Measurements from ENCODE around the gene MBOAT1.
A peak's percentile ranks its signal among the peaks of the same experiment; 100 is the strongest.

MBOAT1 gene

GRCh38 chr6:20129290-20130088 is 82.8 kb downstream of the MBOAT1 start:
- no peak for DNase-seq

DNA sequence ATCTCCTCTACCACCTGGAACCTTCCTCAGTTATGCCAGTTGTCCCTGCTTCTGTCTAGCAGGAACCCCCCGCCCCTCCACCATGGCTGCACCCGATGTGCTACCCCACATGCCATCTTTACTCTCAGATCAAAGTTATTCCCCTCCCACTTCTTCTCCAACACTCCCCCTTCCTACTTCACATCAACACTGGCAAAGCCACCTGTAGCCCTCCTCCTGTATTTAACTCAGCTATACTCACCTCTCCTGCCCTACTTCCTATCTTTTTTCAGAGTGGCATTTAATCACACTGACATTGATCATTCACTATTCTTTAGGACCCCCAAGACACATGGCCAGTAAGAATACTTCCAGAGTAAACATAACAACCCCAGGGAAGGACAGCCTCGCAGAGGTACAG is 84.3 kb downstream of the MBOAT1 start:
- DNase-seq, result no peak

GRCh38 chr6:20126789-20127653 is 85.2 kb downstream of the MBOAT1 start:
- peak; percentile 38 for DNase-seq

GRCh38 chr6:20126102-20126752 is 86.0 kb downstream of the MBOAT1 start:
- no peak for DNase-seq

GRCh38 chr6:20124545-20124944 is 87.7 kb downstream of the MBOAT1 start:
- DNase-seq, result no peak

- DNase-seq, result peak; percentile 24
Measured at GRCh38 chr6:20119485-20119884, 92.8 kb downstream of the MBOAT1 start.

DNA sequence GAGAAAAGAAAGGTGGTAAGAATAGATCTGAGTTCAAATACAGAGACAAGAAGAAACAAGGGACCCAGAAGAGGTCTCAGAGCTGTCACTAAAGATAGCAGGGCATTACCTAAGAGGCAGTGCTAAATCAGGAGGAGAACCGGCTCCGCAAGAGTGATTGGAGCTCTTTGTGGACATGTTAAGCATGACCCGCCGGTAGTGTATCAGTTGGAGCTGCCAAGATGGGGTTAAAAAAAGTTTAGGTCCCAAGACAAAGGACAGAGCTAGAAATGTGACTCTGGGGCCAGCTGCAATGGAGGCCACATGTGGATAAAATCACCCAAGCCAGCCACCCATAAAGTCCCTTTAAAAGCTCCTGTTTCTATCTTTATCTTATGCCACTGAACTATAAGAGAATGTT is 93.4 kb downstream of the MBOAT1 start:
- no peak for DNase-seq

GRCh38 chr6:20117474-20117873 is 94.8 kb downstream of the MBOAT1 start:
- DNase-seq, result no peak

GRCh38 chr6:20116792-20117191 is 95.5 kb downstream of the MBOAT1 start:
- DNase-seq, result no peak

DNA sequence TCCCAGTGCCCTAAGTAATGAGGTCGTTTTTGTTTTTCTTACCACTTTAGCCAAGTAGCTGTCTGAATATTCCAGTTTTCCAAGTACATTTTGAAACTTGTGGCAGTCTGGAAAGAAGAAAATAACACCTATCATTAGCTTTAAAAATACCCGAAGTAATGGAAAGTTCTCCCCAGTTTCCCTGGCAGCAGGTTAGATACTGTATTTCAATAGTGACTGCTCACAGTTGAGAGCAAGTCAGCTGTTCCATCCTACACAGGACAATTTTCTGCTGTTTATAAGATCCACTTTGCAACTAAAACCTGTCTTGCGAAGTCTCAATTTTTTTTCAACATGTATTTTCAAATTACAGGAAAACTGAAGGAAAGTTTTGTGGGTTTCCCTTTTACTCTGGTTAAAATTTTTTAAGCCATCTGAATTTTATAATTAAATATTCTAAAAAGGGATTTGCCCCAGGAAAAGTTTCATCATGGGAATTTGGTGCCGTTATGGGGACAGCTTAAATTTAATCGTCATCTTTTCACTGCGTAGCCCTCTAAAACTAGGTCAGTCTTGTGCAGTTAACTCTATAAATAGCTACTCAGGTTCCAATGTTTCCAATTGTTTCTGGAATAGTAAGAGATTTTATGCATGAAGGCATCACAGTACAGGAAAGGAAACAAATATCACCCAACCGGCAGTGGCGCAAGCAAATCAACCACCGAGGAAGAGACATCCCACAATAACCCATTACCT is 96.9 kb downstream of the MBOAT1 start:
- no peak for DNase-seq

- no peak for DNase-seq
Measured at GRCh38 chr6:20113649-20114224, 98.5 kb downstream of the MBOAT1 start.

GRCh38 chr6:20112841-20113240 is 99.4 kb downstream of the MBOAT1 start:
- no peak for DNase-seq

DNA sequence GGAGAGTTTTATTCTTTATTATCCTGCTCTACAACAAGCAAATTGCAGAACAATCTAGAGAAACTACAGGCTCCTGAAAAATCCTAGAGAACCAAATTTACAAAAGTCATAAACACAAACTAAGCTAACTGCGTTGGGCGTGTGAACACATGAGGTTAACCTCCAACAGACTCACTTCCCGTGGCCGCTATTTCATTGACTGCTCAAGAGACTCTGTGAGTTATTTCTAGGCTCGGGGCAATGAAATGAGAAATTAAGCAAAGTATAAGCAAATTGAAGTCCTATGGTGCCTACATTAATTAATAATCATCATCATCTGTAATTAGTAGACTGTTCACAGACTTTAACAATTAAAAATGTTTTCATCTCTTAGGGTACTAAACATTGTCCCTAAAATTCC is 100.0 kb downstream of the MBOAT1 start:
- no peak for DNase-seq

DNA sequence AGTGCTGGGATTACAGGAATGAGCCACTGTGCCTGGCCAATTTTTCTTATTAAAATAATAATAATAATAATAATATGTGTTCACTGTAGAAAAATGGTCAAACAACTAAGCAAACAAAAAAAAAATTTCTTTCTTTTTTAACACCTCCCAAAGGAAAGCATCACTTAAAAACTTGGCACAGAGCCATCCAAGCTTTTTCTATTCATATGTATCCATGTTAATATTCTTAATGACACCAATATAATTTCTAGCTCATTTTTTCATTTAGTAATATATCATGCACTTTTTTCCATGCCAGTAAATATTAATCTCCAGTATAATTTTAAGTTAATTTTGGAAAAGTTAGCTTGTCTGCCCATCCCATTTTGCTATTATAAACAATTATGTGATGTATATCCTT is 101.8 kb downstream of the MBOAT1 start:
- no peak for DNase-seq

DNA sequence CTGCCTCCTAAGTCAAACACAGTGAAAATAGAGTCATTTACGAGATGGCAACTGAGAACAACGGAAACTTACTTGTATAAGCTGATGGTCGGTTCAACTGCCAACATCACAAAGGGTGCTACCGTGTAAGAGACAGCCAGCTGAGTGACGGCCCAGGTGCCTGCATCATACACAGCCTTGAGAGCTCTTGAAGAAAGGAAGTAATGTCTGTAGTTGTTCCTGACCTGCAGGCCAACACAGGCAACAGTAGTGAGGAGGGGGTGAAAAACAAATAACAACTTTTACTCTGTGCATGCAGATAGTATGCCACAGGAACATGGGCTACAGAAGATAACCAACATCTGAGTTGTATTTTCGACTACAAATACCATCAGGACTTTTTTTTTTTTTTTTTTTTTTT is 102.7 kb downstream of the MBOAT1 start:
- DNase-seq, result no peak

GRCh38 chr6:20105838-20106237 is 106.4 kb downstream of the MBOAT1 start:
- DNase-seq, result no peak

DNA sequence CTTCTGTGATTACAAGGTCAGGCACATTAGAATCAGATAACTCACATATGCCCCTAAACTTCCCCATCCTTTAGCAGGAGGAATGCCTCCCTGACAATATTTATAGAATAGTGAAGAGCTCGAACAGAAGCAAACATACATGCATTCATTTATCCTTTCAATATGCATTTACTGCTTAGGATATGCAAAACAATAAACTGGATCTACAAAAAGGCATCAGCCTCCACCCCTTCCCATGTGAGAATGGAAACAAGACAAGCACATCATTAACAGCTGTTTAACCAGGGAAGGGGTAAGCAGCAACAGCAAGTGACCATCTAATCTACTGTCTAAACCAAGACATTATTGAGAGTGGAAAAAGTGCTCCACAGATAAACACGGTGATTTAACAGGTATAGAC is 107.6 kb downstream of the MBOAT1 start:
- no peak for DNase-seq

DNA sequence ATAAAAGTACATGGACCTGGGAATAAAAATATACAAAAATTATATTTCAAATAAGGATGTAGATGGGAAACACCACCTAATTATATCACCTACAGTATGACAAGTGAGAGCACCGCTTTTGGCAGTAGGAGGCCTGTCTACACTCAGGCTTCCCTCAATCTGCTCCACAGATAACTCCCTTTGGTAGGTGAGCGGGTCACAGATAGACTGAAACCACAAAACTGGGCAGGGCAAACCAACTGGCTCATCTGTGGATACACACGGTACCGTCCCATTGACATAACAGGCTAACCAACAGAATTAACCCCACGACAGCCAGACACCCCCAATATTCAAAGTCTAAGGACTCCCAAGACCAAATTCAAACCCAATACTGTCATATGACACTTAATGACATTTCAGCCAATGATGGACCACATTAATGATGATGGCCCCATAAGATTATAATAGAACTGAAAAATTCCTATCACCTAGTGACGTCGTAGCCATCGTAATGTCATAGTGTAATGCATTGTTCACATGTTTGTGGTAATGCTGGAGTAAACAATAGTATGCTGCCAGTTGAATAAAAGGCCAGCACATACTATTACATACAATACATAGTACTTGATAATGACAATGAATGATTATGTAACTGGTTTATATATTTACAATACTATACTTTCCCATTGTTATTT is 109.7 kb downstream of the MBOAT1 start:
- DNase-seq, result no peak

- no peak for DNase-seq
Measured at GRCh38 chr6:20099156-20099555, 113.1 kb downstream of the MBOAT1 start.

- DNase-seq, result no peak
Measured at GRCh38 chr6:20098267-20098876, 113.9 kb downstream of the MBOAT1 start.

DNA sequence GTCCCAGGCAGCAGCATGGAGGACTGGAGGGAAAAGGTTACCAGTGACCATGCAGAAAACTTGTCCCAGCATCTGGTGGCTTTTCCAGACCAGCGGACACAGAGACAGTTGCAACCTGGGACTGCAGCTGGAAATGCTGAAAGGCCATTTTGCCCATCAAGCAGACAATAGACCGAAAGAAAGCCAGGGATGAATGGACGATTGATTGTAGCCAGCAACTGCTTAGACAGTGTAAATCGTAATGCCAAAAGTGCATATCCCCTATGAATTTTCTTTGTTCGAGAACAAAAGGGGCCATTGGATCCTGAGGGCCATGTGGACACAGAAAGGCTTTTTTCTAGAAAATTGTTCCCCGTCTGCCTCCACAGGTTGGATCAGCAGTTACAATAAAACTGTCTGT is 115.7 kb downstream of the MBOAT1 start:
- DNase-seq, result no peak

- DNase-seq, result no peak
Measured at GRCh38 chr6:20095436-20095835, 116.8 kb downstream of the MBOAT1 start.
